BE2C (cell line): Measurements from ENCODE around the gene PPP2R5C.

Experiments
- DNase-seq: peaks from one replicate; pipeline ENCODE4 v3.0.0-alpha.2; 2020
- H3K27me3 ChIP-seq: fragments of 250-450 bp; sonication (Bioruptor Pico); 2 replicates; pipeline ENCODE4 v1.5.1; 2020; ENCODE audit warnings: mild to moderate bottlenecking
- H3K36me3 ChIP-seq: fragments of 250-450 bp; sonication (Bioruptor Pico); 2 replicates; pipeline ENCODE4 v1.5.1; 2020; ENCODE audit warnings: mild to moderate bottlenecking
- H3K4me1 ChIP-seq: fragments of 250-450 bp; sonication (Bioruptor Pico); 2 replicates; pipeline ENCODE4 v1.5.1; 2020
- H3K4me3 ChIP-seq: 2 replicates; pipeline ENCODE4 v1.5.1; 2011; ENCODE audit warnings: low read depth, low read length
- H3K9me3 ChIP-seq: fragments of 250-450 bp; sonication (Bioruptor Pico); 2 replicates; pipeline ENCODE4 v1.5.1; 2020
- CTCF ChIP-seq: IDR thresholded peaks from 2 replicates; pipeline ENCODE4 v1.5.1; 2012; ENCODE audit warnings: mild to moderate bottlenecking, low read depth, low read length

PPP2R5C gene

DNA sequence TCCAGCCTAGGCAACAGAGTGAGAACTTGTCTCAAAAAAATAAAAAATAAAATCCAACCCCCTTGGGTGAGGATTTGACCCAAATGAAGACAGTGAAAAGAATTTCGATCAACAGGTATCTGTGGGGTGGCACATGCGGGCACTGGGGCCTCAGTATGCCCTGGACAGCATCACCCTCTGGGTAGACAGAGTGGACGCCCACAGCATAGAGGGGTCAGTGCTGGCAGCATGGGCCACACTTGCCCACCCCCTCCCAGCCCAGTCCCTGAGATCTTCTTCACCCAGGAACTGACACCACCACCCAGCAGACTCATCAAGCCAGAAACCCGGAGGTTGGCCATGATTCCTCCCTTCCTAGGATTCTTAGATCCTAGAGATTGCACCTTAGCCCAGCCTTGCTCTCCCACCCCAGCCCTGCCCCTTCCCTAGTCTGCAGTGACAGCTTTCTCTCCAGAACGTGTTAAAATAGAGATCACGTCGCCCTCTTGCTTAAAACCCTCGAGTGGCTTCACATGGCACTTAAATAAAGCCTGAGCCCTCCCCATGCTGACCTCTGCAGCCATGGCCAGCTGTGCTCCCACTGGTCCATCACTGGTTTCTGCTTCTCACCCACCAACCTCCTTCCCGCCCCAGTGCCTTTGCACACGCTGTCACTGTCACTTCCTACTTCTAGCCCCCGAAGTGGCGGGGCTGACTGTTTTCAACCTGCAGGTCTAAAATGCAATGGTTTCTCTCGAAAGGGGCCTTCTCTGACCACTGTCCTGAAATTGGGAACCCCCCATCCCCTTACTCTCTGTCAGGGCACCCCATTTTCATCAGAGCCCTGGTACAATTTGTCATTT lies 176.6 kb downstream of the PPP2R5C start:
- no peak for TF ChIP-seq CTCF
- no peaks in the 10 kb centered on the region; the same call in 1 of the 2 replicates for H3K27me3 ChIP-seq

DNA sequence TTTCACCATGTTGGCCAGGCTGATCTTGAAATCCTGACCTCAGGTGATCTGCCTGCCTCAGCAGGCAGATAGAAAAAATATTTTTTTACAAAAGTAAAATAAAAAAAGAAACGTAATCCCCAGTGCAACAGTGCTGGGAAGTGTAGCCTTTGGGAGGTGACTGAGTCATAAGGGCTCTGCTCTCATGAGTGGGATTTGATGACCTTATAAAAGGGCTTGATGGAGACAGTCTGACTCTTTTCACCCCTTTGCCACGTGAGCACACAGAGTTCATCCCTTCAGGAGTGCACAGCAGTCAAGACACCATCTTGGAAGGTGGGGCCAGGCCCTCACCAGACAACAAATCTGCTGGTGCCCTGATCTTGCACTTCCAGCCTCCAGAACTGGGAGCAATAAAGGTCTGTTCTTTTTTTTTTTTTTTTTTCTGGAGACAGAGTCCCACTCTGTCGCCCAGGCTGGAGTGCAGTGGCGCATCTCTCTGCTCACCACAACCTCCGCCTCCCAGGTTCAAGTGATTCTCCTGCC lies 178.2 kb downstream of the PPP2R5C start:
- Histone ChIP-seq H3K9me3 (no peaks in the 10 kb centered on the region), H3K4me3 (no peak overlapping the region), H3K4me1 (no peaks in the 10 kb centered on the region), H3K36me3 (no peaks in the 10 kb centered on the region), H3K27me3 (no peaks in the 10 kb centered on the region; the same call in 1 of the 2 replicates)
- TF ChIP-seq CTCF, result no peak
- DNase-seq, result no peak

More for the DNA sequence above, 176.6 kb downstream of the PPP2R5C start:
- Histone ChIP-seq H3K4me1 (no peaks in the 10 kb centered on the region), H3K36me3 (no peaks in the 10 kb centered on the region), H3K4me3 (no peak overlapping the region), H3K9me3 (no peaks in the 10 kb centered on the region)
- no peak for DNase-seq

GRCh38 chr14:101944451-101944850 lies 182.9 kb downstream of the PPP2R5C start:
- no peaks in the 10 kb centered on the region for H3K36me3 ChIP-seq
- no peaks in the 10 kb centered on the region for H3K4me1 ChIP-seq
- H3K4me3 ChIP-seq, result no peak overlapping the region
- H3K9me3 ChIP-seq, result no peaks in the 10 kb centered on the region
- no peaks in the 10 kb centered on the region; the same call in 1 of the 2 replicates for H3K27me3 ChIP-seq
- no peak for DNase-seq
- TF ChIP-seq CTCF, result no peak

DNA sequence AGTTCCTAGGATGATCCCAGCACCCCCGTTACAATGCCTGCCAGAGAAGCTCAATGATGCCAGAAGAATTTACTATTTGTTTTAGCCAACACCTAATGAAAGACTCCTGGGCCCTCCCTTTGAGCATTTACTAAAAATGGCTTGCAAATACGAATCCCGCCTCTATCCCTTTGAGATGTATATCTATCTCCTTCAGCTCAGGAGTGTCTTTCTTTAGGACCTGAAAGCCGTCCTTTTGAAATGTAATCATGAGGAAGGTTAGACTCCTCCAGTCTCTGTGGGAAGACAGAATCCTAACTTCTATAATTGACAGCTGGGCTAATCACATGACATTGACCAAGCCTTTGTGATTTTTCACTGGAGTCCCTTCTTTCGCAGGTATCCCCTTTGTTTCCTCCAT lies 183.7 kb downstream of the PPP2R5C start:
- TF ChIP-seq CTCF, result no peak
- H3K9me3 ChIP-seq, result no peaks in the 10 kb centered on the region
- DNase-seq, result no peak
- H3K27me3 ChIP-seq, result no peaks in the 10 kb centered on the region; the same call in 1 of the 2 replicates
- no peak overlapping the region for H3K4me3 ChIP-seq
- H3K36me3 ChIP-seq, result no peaks in the 10 kb centered on the region
- no peaks in the 10 kb centered on the region for H3K4me1 ChIP-seq

DNA sequence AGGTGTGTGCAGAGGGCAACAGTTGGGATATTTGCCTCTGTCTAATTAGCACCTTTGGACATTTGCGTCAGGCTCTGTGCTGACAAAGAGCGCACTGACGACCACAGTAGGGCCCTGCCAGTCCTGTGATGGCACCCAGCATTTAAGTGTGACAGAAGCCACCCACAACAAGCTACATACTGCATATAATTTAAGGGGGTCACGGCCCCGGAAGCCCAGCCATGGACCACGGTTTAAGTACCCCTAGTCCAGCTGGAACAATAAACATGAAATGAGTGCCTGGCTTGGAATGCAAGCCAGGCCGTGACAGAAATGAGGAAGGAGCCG lies 186.0 kb downstream of the PPP2R5C start:
- H3K4me1 ChIP-seq, result no peaks in the 10 kb centered on the region
- peak overlapping the region; percentile 99 for H3K4me3 ChIP-seq
- no peak for DNase-seq
- H3K9me3 ChIP-seq, result no peaks in the 10 kb centered on the region
- no peak for TF ChIP-seq CTCF
- H3K36me3 ChIP-seq, result no peaks in the 10 kb centered on the region
- no peaks in the 10 kb centered on the region; the same call in 1 of the 2 replicates for H3K27me3 ChIP-seq
